Vagina (tissue), 2 donors: ENCODE data around the gene ITIH5. TPM values are rescaled to one million over a fixed set of nuclear protein-coding genes. Genes with fewer than 3 reads are reported as not detected.
A peak's percentile ranks its signal among the peaks of the same experiment; 100 is the strongest.

Experiments used
- DNase-seq, 2 donors: peaks; one replicate each; pipeline ENCODE4 v3.0.0-alpha.2; 2017; ENCODE audit errors: extremely low spot score in 2 of 2
- H3K27ac ChIP-seq: fragments of 200-600 bp; sonication (generic); one replicate; pipeline ENCODE4 v1.5.1; 2019
- H3K27me3 ChIP-seq: fragments of 200-600 bp; sonication (generic); one replicate; pipeline ENCODE4 v1.5.1; 2019
- H3K36me3 ChIP-seq, 2 donors: fragments of 200-600 bp; sonication (generic); one replicate each; pipeline ENCODE4 v1.5.1; 2017 to 2019
- H3K4me1 ChIP-seq: fragments of 200-600 bp; sonication (generic); one replicate; pipeline ENCODE4 v1.5.1; 2019
- H3K4me3 ChIP-seq, 2 donors: fragments of 200-600 bp; sonication (generic); 1 replicate in 1 of 2; 2 replicates in 1 of 2; pipeline ENCODE4 v1.5.1; 2016 to 2019
- H3K9me3 ChIP-seq: fragments of 200-600 bp; sonication (generic); one replicate; pipeline ENCODE4 v1.5.1; 2019
- POLR2A ChIP-seq, 2 donors: fragments of 450-650 bp; IDR thresholded peaks; one replicate each; pipeline ENCODE4 v1.6.1; 2017; ENCODE audit warnings: antibody characterized with exemption in 2 of 2, mild to moderate bottlenecking in 2 of 2, moderate library complexity in 2 of 2
- POLR2AphosphoS5 ChIP-seq, 2 donors: sonication (generic); formaldehyde crosslinking; IDR thresholded peaks; one replicate each; pipeline ENCODE4 v1.9.0; 2017; ENCODE audit warnings: antibody characterized with exemption in 2 of 2, mild to moderate bottlenecking in 2 of 2, low read depth in 1 of 2; ENCODE audit not compliant: insufficient read depth in 1 of 2
- intact Hi-C: fragments of 100-400 bp; cut with DNase I; formaldehyde crosslinking; loops from one replicate; pipeline ENCODE4 v1.15.1; 2023
- total RNA-seq: library from RNA; depleted of rRNA; stranded (reverse); fragments of >200 nt; gene quantifications from one replicate; pipeline ENCODE4 v1.2.3, GENCODE V29; 2016
- TF ChIP-seq, protein P1 (sequence below), 3 experiments: fragments of 450-650 bp in 2 of 3; fragments of 200-600 bp in 1 of 3; sonication (generic) in 1 of 3; IDR thresholded peaks; one replicate each; pipeline ENCODE4 v1.5.1; 2017 to 2019; ENCODE audit warnings: antibody characterized with exemption in 3 of 3, mild to moderate bottlenecking in 2 of 3, moderate library complexity in 2 of 3

Gene ITIH5
- total RNA-seq, 1 donor from 2014 or later, result 20.4 TPM

GRCh38 chr10:7635408-7636125 lies 31.2 kb downstream of the ITIH5 start:
- intact Hi-C loops, result no loop called here
- Histone ChIP-seq H3K4me1 (no peaks in the 10 kb centered on the region), H3K9me3 (no peaks in the 10 kb centered on the region), H3K27ac (no peak overlapping the region), H3K27me3 (no peaks in the 10 kb centered on the region), H3K4me3 (no peak overlapping the region), H3K36me3 (no peaks in the 10 kb centered on the region)
- TF ChIP-seq POLR2AphosphoS5 (IDR thresholded peaks at IDR 0.05; ENCODE audit: insufficient read depth in 1 of 2, low read depth in 1 of 2), result no peak
- TF ChIP-seq POLR2A (IDR thresholded peaks at IDR 0.05), result no peak
- TF ChIP-seq, protein P1, sequence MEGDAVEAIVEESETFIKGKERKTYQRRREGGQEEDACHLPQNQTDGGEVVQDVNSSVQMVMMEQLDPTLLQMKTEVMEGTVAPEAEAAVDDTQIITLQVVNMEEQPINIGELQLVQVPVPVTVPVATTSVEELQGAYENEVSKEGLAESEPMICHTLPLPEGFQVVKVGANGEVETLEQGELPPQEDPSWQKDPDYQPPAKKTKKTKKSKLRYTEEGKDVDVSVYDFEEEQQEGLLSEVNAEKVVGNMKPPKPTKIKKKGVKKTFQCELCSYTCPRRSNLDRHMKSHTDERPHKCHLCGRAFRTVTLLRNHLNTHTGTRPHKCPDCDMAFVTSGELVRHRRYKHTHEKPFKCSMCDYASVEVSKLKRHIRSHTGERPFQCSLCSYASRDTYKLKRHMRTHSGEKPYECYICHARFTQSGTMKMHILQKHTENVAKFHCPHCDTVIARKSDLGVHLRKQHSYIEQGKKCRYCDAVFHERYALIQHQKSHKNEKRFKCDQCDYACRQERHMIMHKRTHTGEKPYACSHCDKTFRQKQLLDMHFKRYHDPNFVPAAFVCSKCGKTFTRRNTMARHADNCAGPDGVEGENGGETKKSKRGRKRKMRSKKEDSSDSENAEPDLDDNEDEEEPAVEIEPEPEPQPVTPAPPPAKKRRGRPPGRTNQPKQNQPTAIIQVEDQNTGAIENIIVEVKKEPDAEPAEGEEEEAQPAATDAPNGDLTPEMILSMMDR (IDR thresholded peaks at IDR 0.05), result no peak
- DNase-seq, result no peak

- Histone ChIP-seq H3K27me3 (no peaks in the 10 kb centered on the region), H3K36me3 (no peaks in the 10 kb centered on the region), H3K4me1 (no peaks in the 10 kb centered on the region), H3K27ac (peak overlapping the region; percentile 43), H3K9me3 (no peaks in the 10 kb centered on the region), H3K4me3 (no peak overlapping the region)
- intact Hi-C loops, result no loop called here
- no peak for DNase-seq
- TF ChIP-seq, protein P1 (IDR thresholded peaks at IDR 0.05), result no peak
- TF ChIP-seq POLR2A (IDR thresholded peaks at IDR 0.05) (no peak), POLR2AphosphoS5 (IDR thresholded peaks at IDR 0.05; ENCODE audit: insufficient read depth in 1 of 2, low read depth in 1 of 2) (no peak)
These were observed 32.4 kb downstream of the ITIH5 start for GRCh38 chr10:7634142-7634894.

DNA sequence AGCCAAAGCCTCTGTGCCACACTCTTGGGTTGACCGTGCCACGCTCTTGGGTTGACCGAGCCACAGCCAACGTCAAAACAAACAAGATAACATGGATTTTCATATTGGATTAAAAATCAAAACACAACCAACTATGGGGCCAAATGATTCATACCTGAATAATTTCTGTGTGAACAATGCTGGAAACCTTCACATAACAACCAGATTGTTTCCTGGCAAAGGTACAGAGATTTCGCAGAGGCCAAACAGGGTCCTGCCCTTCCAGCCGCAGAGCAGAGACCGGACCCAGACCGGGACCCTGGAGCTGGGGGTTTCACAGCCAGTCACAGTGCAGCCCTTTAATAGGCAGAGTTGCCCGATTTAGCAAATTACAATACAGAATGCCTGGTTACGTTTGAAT lies 40.5 kb downstream of the ITIH5 start:
- Histone ChIP-seq H3K4me3 (no peak overlapping the region), H3K27me3 (no peaks in the 10 kb centered on the region), H3K27ac (no peak overlapping the region), H3K36me3 (no peaks in the 10 kb centered on the region), H3K9me3 (no peaks in the 10 kb centered on the region), H3K4me1 (no peaks in the 10 kb centered on the region)
- TF ChIP-seq POLR2A (IDR thresholded peaks at IDR 0.05) (no peak), POLR2AphosphoS5 (IDR thresholded peaks at IDR 0.05; ENCODE audit: insufficient read depth in 1 of 2, low read depth in 1 of 2) (no peak)
- TF ChIP-seq, protein P1 (IDR thresholded peaks at IDR 0.05), result no peak
- no peak for DNase-seq
- intact Hi-C loops, result no loop called here

- no peak overlapping the region for H3K4me3 ChIP-seq
- intact Hi-C loops, result no loop called here
- H3K9me3 ChIP-seq, result no peaks in the 10 kb centered on the region
- no peaks in the 10 kb centered on the region for H3K4me1 ChIP-seq
- peak in 1 of 2 donors; percentile 89 for DNase-seq
- H3K27me3 ChIP-seq, result no peaks in the 10 kb centered on the region
- TF ChIP-seq, protein P1 (IDR thresholded peaks at IDR 0.05), result no peak
- TF ChIP-seq POLR2A (IDR thresholded peaks at IDR 0.05) (no peak), POLR2AphosphoS5 (IDR thresholded peaks at IDR 0.05; ENCODE audit: insufficient read depth in 1 of 2, low read depth in 1 of 2) (peak in 1 of 2 donors; percentile 56)
- no peaks in the 10 kb centered on the region for H3K36me3 ChIP-seq
- no peak overlapping the region for H3K27ac ChIP-seq
These were observed 40.9 kb downstream of the ITIH5 start for GRCh38 chr10:7625836-7626235.

DNA sequence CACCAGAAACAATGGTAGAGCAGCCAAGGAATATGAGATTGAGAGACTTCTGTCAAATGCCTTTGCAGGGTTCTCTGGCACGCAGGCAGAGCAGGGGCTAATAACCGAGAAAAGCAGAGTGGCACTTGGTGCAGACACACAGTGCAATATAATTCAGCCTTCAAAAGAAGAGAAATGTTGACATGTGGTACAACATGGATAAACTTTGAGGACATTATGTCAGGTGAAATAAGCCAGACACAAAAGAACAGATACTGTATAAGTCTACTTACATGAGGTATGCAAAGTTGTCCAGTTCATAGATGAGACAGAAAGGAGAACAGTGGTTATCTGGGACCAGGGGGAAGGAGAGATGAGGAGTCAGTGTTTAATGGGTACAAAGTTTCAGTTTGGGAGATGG lies 41.8 kb downstream of the ITIH5 start:
- TF ChIP-seq POLR2A (IDR thresholded peaks at IDR 0.05), result no peak
- TF ChIP-seq, protein P1 (IDR thresholded peaks at IDR 0.05), result no peak
- no peak for TF ChIP-seq POLR2AphosphoS5 (IDR thresholded peaks at IDR 0.05; ENCODE audit: insufficient read depth in 1 of 2, low read depth in 1 of 2)
- H3K4me3 ChIP-seq, result no peak overlapping the region
- no peaks in the 10 kb centered on the region for H3K27me3 ChIP-seq
- H3K9me3 ChIP-seq, result no peaks in the 10 kb centered on the region
- no peak for DNase-seq
- H3K27ac ChIP-seq, result no peak overlapping the region
- H3K4me1 ChIP-seq, result no peaks in the 10 kb centered on the region
- intact Hi-C loops, result no loop called here
- H3K36me3 ChIP-seq, result no peaks in the 10 kb centered on the region
